GM06990 (cell line): ENCODE data around the gene C3orf18.

Experiments
- DNase-seq: peaks from one replicate; pipeline ENCODE4 v3.0.0-alpha.2; 2011; ENCODE audit not compliant: insufficient read length; ENCODE audit errors: extremely low read depth
- H3K27me3 ChIP-seq: replicated peaks from 2 replicates; pipeline ENCODE4 v1.6.0; 2011; ENCODE audit warnings: low read length; ENCODE audit not compliant: control insufficient read depth, insufficient read depth
- H3K36me3 ChIP-seq: 2 replicates; pipeline ENCODE4 v1.5.1; 2011; ENCODE audit warnings: low read length; ENCODE audit not compliant: control insufficient read depth, insufficient read depth
- H3K4me3 ChIP-seq: replicated peaks from 2 replicates; pipeline ENCODE4 v1.5.1; 2011; ENCODE audit warnings: low read depth, mild to moderate bottlenecking, control low read depth, low read length
- TF ChIP-seq, protein P1 (sequence below): IDR thresholded peaks from 2 replicates; pipeline ENCODE4 v1.5.1; 2011; ENCODE audit warnings: low read length, control low read depth, mild to moderate bottlenecking, inconsistent platforms; ENCODE audit not compliant: insufficient read depth, poor library complexity, severe bottlenecking

The C3orf18 gene

DNA sequence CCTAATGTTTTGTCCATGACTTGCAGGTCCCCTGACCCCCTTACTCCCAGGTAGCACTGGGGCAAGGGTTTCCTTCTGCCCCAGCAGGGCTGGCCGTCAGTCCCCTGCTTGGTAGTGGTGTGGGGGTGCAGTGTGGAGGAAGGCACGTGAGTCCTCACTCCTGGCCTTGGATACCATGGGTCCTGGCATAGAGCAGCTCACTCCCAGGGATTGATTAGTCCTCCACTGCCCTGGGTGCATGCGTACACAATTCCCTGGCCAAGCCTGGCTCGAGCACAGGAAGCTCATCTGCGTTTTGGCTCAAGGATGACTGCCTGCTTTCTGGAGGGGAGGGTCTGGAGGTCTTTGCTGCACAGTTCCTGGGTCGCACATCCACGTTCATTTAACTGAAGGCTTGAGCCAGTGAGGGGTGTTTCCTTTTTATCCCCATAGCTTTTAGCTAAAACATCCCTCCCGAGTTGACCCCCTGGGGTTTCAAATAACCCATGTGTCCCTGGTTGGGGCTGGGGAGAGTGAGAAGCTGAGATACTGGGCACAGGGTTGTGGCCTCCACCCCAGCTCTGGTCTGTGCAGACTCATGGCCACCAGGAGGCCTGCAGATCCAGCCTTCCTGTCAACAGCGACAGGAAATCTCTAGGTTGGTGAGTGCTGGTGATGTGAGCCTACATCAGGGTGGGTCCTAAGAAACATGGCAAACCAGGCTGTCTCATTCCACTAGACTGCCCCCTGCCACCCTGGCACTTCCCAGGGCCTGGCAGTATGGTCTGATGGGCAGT, 13.3 kb upstream of the C3orf18 start:
- Histone ChIP-seq H3K36me3 (peaks cover 5% of the 10 kb centered on the region), H3K4me3 (no peak overlapping the region), H3K27me3 (no peaks in the 10 kb centered on the region)
- TF ChIP-seq, protein P1, sequence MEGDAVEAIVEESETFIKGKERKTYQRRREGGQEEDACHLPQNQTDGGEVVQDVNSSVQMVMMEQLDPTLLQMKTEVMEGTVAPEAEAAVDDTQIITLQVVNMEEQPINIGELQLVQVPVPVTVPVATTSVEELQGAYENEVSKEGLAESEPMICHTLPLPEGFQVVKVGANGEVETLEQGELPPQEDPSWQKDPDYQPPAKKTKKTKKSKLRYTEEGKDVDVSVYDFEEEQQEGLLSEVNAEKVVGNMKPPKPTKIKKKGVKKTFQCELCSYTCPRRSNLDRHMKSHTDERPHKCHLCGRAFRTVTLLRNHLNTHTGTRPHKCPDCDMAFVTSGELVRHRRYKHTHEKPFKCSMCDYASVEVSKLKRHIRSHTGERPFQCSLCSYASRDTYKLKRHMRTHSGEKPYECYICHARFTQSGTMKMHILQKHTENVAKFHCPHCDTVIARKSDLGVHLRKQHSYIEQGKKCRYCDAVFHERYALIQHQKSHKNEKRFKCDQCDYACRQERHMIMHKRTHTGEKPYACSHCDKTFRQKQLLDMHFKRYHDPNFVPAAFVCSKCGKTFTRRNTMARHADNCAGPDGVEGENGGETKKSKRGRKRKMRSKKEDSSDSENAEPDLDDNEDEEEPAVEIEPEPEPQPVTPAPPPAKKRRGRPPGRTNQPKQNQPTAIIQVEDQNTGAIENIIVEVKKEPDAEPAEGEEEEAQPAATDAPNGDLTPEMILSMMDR, result no peak
- no peak for DNase-seq

DNA sequence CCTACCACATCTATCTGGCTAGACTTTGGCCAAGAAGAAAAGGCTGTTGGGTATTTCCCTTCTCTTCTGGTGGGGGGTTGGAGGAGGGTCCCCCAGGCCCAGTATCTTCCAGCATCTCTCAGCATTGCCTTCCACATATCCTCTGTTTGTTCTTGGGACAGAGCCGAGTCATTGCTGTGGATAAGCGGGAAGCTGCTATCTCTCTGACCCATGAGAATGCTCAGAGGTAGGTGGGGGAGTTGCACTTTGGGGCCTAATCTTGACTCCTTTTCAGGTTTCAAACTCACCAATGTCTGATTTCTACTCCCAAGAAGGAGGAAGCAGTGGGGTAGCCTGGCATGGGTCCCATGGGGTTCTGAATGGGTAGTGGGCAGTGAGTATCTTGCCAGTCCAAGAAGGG, 9.8 kb upstream of the C3orf18 start:
- Histone ChIP-seq H3K27me3 (no peaks in the 10 kb centered on the region), H3K36me3 (peaks cover 15% of the 10 kb centered on the region), H3K4me3 (no peak overlapping the region)
- TF ChIP-seq, protein P1, result no peak
- no peak for DNase-seq

- no peaks in the 10 kb centered on the region for H3K27me3 ChIP-seq
- H3K4me3 ChIP-seq, result no peak overlapping the region
- DNase-seq, result no peak
- TF ChIP-seq, protein P1, result no peak
- H3K36me3 ChIP-seq, result peaks cover 15% of the 10 kb centered on the region
These were observed 7.8 kb upstream of the C3orf18 start for GRCh38 chr3:50575372-50575771.

DNA sequence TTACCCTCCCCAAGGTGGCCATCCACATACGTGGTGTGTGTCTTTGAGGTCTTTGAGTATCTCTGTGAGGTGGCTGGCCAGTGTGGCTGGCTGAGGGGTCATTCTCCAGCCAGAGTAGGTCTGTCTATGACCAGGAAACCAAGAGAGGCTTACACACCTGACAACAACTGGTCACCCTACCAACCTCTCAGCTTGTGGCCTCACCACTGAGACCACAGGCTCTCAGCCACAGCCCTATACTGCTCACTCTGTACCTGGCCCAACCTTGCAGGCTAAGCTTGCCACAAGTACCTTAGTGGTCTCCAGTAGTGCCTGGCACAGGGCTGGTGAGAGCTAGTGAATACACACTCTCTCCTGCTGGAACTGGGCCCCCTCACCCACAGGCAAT, 6.9 kb upstream of the C3orf18 start:
- Histone ChIP-seq H3K4me3 (no peak overlapping the region), H3K27me3 (no peaks in the 10 kb centered on the region), H3K36me3 (peaks cover 15% of the 10 kb centered on the region)
- TF ChIP-seq, protein P1, result no peak
- no peak for DNase-seq

DNA sequence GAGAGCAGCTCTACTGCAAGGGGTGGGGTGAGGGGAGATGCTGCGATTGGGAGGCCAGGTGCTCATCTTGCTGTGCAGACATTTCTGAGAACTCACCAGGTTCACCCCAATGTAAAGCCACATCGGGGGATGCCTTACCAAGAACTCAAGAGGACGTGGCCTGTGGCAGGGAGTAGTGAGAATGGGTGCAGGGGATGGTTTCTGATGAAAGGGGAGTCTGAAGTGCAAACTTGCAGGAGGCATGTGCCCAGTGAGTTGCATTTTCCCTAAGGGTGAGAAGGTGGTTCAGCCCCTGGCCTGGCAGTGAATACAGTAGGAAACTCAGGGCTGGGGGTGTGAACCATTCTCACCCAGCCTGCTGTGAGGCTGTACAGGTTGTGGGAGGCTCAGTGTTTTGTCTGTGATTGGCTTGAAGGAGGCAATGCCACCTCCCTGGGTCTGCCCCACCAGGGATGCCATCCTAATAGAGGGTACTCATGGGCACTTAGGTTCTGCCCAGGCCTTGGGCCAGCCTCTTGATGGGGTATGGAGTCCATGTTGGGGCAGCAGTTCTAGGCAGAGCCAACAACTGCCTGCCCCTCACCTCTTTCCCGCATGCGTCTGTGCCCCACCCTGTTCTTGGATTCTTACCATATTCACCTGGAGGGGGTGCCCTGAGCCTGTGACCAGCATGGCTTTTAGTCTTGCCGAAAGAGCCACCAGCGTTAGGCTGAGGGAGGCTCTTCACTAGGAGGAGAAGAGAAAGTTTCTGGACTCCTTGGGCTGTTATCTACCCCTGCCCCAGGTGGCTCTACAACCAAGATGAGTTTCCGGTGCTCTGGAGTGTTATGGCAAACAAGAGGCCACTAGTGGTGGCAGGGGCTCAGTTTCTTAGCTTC, 6.3 kb upstream of the C3orf18 start:
- Histone ChIP-seq H3K27me3 (no peaks in the 10 kb centered on the region), H3K36me3 (peaks cover 12% of the 10 kb centered on the region), H3K4me3 (no peak overlapping the region)
- no peak for DNase-seq
- TF ChIP-seq, protein P1, result no peak
